H1 (cell line): Measurements from ENCODE around the gene HOXD11. TPM values are rescaled to one million over a fixed set of nuclear protein-coding genes. Genes with fewer than 3 reads are reported as not detected.

Experiments used
- CTCF ChIA-PET: fragments of 300-600 bp; sonication (Branson Sonifier 250); formaldehyde crosslinking; loops from one replicate; lab custom pipeline; 2021; ENCODE audit not compliant: partially characterized antibody; lab: Charles Lee
- POLR2A ChIA-PET: fragments of 300-600 bp; sonication (Branson Sonifier 250); formaldehyde crosslinking; loops from one replicate; lab custom pipeline; 2021; ENCODE audit warnings: inconsistent platforms; ENCODE audit not compliant: partially characterized antibody; lab: Charles Lee
- DNase-seq, 2 experiments: peaks; one replicate each; pipeline versions ENCODE4 v3.0.0 to v3.0.0-alpha.2; 2010 to 2022; ENCODE audit warnings: low spot score in 2 of 2, low read depth in 1 of 2, mixed read lengths in 1 of 2
- FAIRE-seq: peaks from 2 replicates; lab custom pipeline; 2011; peaks lifted over from hg19 to GRCh38; lab: Jason Lieb, UNC
- H2AFZ ChIP-seq: 2 replicates; pipeline ENCODE4 v1.8.1; 2012; ENCODE audit warnings: low read length, inconsistent platforms
- H2AK5ac ChIP-seq: 2 replicates; pipeline ENCODE4 v1.6.1; 2013; ENCODE audit warnings: low read depth, low read length
- H2BK120ac ChIP-seq: replicated peaks from 2 replicates; pipeline ENCODE3; 2013; ENCODE audit warnings: low read depth, low read length, inconsistent platforms
- H2BK12ac ChIP-seq: 2 replicates; pipeline ENCODE4 v1.6.1; 2013; ENCODE audit warnings: low read depth, low read length
- H2BK15ac ChIP-seq: 2 replicates; pipeline ENCODE4 v1.6.1; 2013; ENCODE audit warnings: low read length
- H2BK20ac ChIP-seq: 2 replicates; pipeline ENCODE4 v1.6.1; 2013; ENCODE audit warnings: low read length
- H2BK5ac ChIP-seq: 2 replicates; pipeline ENCODE4 v1.6.1; 2013; ENCODE audit warnings: low read depth, low read length
- H3K14ac ChIP-seq: 2 replicates; pipeline ENCODE4 v1.6.1; 2013; ENCODE audit warnings: inconsistent platforms; ENCODE audit not compliant: insufficient read length
- H3K18ac ChIP-seq: 2 replicates; pipeline ENCODE4 v1.6.1; 2013; ENCODE audit warnings: low read length; ENCODE audit errors: extremely low read depth
- H3K23ac ChIP-seq: 2 replicates; pipeline ENCODE4 v1.6.1; 2013; ENCODE audit warnings: inconsistent platforms; ENCODE audit not compliant: insufficient read length
- H3K23me2 ChIP-seq: 2 replicates; pipeline ENCODE4 v1.6.1; 2013; ENCODE audit warnings: low read depth, low read length
- H3K27ac ChIP-seq: 2 replicates; pipeline ENCODE4 v1.6.1; 2011; ENCODE audit warnings: low read depth, low read length, inconsistent platforms
- H3K27me3 ChIP-seq, 4 experiments: replicated peaks in 1 of 4; 1 replicate in 1 of 4; 2 replicates in 3 of 4; pipeline versions ENCODE4 v1.6.1 to v1.8.1; 2011 to 2013; ENCODE audit warnings: low read length in 3 of 4, mild to moderate bottlenecking in 3 of 4, inconsistent platforms in 2 of 4, mixed read lengths in 2 of 4, moderate library complexity in 1 of 4; ENCODE audit not compliant: control insufficient read depth in 3 of 4, insufficient read depth in 3 of 4; ENCODE audit errors: extremely low read depth in 1 of 4
- H3K36me3 ChIP-seq, 4 experiments: 2 replicates each; pipeline versions ENCODE4 v1.6.1 to v1.8.1; 2011 to 2013; ENCODE audit warnings: mild to moderate bottlenecking in 4 of 4, low read length in 3 of 4, moderate library complexity in 2 of 4, control low read depth in 1 of 4, inconsistent platforms in 1 of 4; ENCODE audit not compliant: insufficient read depth in 4 of 4, control insufficient read depth in 2 of 4
- H3K4ac ChIP-seq: replicated peaks from 2 replicates; pipeline ENCODE3; 2013; ENCODE audit warnings: low read length, low read depth, mixed read lengths, inconsistent platforms; ENCODE audit not compliant: insufficient read length
- H3K4me1 ChIP-seq, 4 experiments: replicated peaks in 1 of 4; 1 replicate in 1 of 4; 2 replicates in 3 of 4; pipeline versions ENCODE4 v1.6.1 to v1.8.1; 2011 to 2013; ENCODE audit warnings: low read length in 3 of 4, inconsistent platforms in 2 of 4, mixed read lengths in 1 of 4; ENCODE audit not compliant: insufficient read depth in 4 of 4, control insufficient read depth in 3 of 4
- H3K4me2 ChIP-seq, 2 experiments: 2 replicates each; pipeline versions ENCODE4 v1.6.1 to v1.8.1; 2011 to 2013; ENCODE audit warnings: low read depth in 2 of 2, low read length in 2 of 2, control low read depth in 1 of 2, inconsistent platforms in 1 of 2, mild to moderate bottlenecking in 1 of 2; ENCODE audit not compliant: insufficient read depth in 1 of 2
- H3K4me3 ChIP-seq, 4 experiments: fragments of 200-600, 300-600 bp in 1 of 4; sonication (generic), shearing (Covaris generic), sonication (Bioruptor Twin) in 1 of 4; 2 replicates each; pipeline versions ENCODE4 v1.5.1 to v1.8.1; 2011 to 2016; ENCODE audit warnings: low read length in 4 of 4, low read depth in 3 of 4, control low read depth in 2 of 4, inconsistent platforms in 2 of 4, mild to moderate bottlenecking in 2 of 4, mixed read lengths in 1 of 4, moderate library complexity in 1 of 4; ENCODE audit not compliant: insufficient read depth in 2 of 4; ENCODE audit errors: extremely low read depth in 1 of 4
- H3K56ac ChIP-seq: replicated peaks from 2 replicates; pipeline ENCODE3; 2013; ENCODE audit warnings: low read depth, mild to moderate bottlenecking, mixed read lengths, low read length, inconsistent platforms; ENCODE audit not compliant: insufficient read length
- H3K79me1 ChIP-seq: 2 replicates; pipeline ENCODE4 v1.6.1; 2013; ENCODE audit warnings: low read depth, low read length, control low read depth
- H3K79me2 ChIP-seq, 2 experiments: 2 replicates each; pipeline versions ENCODE4 v1.6.1 to v1.8.1; 2012 to 2013; ENCODE audit warnings: low read length in 2 of 2, mild to moderate bottlenecking in 2 of 2, inconsistent platforms in 1 of 2; ENCODE audit not compliant: insufficient read depth in 2 of 2, control insufficient read depth in 1 of 2
- H3K9ac ChIP-seq, 4 experiments: replicated peaks in 1 of 4; 1 replicate in 1 of 4; 2 replicates in 3 of 4; pipeline versions ENCODE4 v1.6.1 to v1.8.1; 2011 to 2013; ENCODE audit warnings: low read depth in 3 of 4, low read length in 3 of 4, control low read depth in 2 of 4, mild to moderate bottlenecking in 2 of 4, moderate library complexity in 2 of 4, inconsistent platforms in 1 of 4; ENCODE audit errors: extremely low read depth in 1 of 4
- H3K9me3 ChIP-seq, 2 experiments: 2 replicates each; pipeline versions ENCODE4 v1.6.1 to v1.8.1; 2012 to 2013; ENCODE audit warnings: mild to moderate bottlenecking in 2 of 2, moderate library complexity in 2 of 2, control low read depth in 1 of 2, inconsistent platforms in 1 of 2, low read depth in 1 of 2, low read length in 1 of 2, mixed read lengths in 1 of 2; ENCODE audit not compliant: insufficient read depth in 2 of 2
- H4K20me1 ChIP-seq, 2 experiments: replicated peaks in 1 of 2; 2 replicates each; pipeline versions ENCODE3 to v1.8.1; 2011 to 2013; ENCODE audit warnings: inconsistent platforms in 2 of 2, low read length in 2 of 2, mild to moderate bottlenecking in 1 of 2; ENCODE audit not compliant: insufficient read depth in 2 of 2, control insufficient read depth in 1 of 2
- H4K5ac ChIP-seq: 2 replicates; pipeline ENCODE4 v1.6.1; 2013; ENCODE audit warnings: low read length, low read depth, mixed read lengths, inconsistent platforms; ENCODE audit not compliant: insufficient read length
- H4K8ac ChIP-seq: 2 replicates; pipeline ENCODE4 v1.8.0; 2013; ENCODE audit warnings: mild to moderate bottlenecking, moderate library complexity, low read length, inconsistent platforms; ENCODE audit not compliant: insufficient read depth; ENCODE audit errors: extremely low read depth
- H4K91ac ChIP-seq: replicated peaks from 2 replicates; pipeline ENCODE3; 2013; ENCODE audit warnings: low read length, mixed read lengths, inconsistent platforms; ENCODE audit not compliant: insufficient read length
- ASH2L ChIP-seq: fragments of 200-600, 300-600 bp; sonication (generic); IDR thresholded peaks from one replicate; pipeline ENCODE4 v1.7.1; 2017; ENCODE audit warnings: low read length
- BRCA1 ChIP-seq: IDR thresholded peaks from 2 replicates; pipeline ENCODE4 v1.6.1; 2012; ENCODE audit warnings: low read depth, low read length, improper control_type of control experiment
- CBX5 ChIP-seq: fragments of 300-800, 300-1000 bp; sonication (generic); IDR thresholded peaks from 2 replicates; pipeline ENCODE4 v1.7.1; 2016; ENCODE audit warnings: antibody characterized with exemption, low read length, low read depth
- E2F6 ChIP-seq: IDR thresholded peaks from 2 replicates; pipeline ENCODE4 v1.6.1; 2012; ENCODE audit warnings: inconsistent platforms
- EGR1 ChIP-seq: IDR thresholded peaks from 2 replicates; pipeline ENCODE4 v1.6.1; 2011; ENCODE audit warnings: low read depth, low read length, borderline replicate concordance
- EZH2 ChIP-seq: fragments of 200-600 bp; sonication (generic); IDR thresholded peaks from 2 replicates; pipeline ENCODE4 v1.7.1; 2012; ENCODE audit warnings: low read depth, mild to moderate bottlenecking, moderate library complexity, low read length, inconsistent platforms; ENCODE audit not compliant: severe bottlenecking
- SUZ12 ChIP-seq: fragments of 200-600 bp; sonication (generic); IDR thresholded peaks from 2 replicates; pipeline ENCODE4 v1.6.1; 2012; ENCODE audit warnings: mild to moderate bottlenecking, inconsistent platforms, low read length, moderate library complexity, mixed read lengths
- TEAD4 ChIP-seq: IDR thresholded peaks from 2 replicates; pipeline ENCODE4 v1.6.1; 2012; ENCODE audit warnings: low read depth, low read length, inconsistent platforms, mixed read lengths
- WGBS, 2 experiments: shearing (Covaris generic) in 1 of 2; methylation state at CpG; one replicate each; pipeline versions ENCODE4 v1.1.6 to v1.1.7; 2013 to 2015; ENCODE audit warnings: low lambda C conversion rate in 2 of 2, mixed read lengths in 2 of 2, inconsistent platforms in 1 of 2, low coverage in 1 of 2, missing lambda C conversion rate in 1 of 2; ENCODE audit not compliant: insufficient replicate concordance in 2 of 2, insufficient coverage in 1 of 2, insufficient read length in 1 of 2; ENCODE audit errors: extremely low coverage in 1 of 2, missing lambda C conversion rate in 1 of 2; 5-methylcytosine and 5-hydroxymethylcytosine counted together
- polyA plus RNA-seq, 7 experiments: library from polyadenylated mRNA; depleted of rRNA in 3 of 7; stranded (reverse) in 5 of 7; unstranded in 2 of 7; fragments of >200 nt in 5 of 7; fragments of 200-250 nt in 2 of 7; gene quantifications; 1 replicate in 5 of 7; 2 replicates in 1 of 7; 4 replicates in 1 of 7; pipeline versions ENCODE4 v1.2.1 to v1.2.3, GENCODE V29; 2011 to 2013; ENCODE audit warnings: missing spikeins in 2 of 7, mixed read lengths in 2 of 7
- total RNA-seq: library from RNA; stranded (reverse); fragmentation: NEBNext Ultra II Directional; extraction: Animal tissue kit (Norgen Biotek cat#: 25700); gene quantifications from 2 replicates; pipeline ENCODE4 v1.2.1, GENCODE V29; 2021

HOXD11 gene
- total and polyA plus RNA-seq, 2 of the 8 experiments (the other 6 are each of a cell fraction or from before 2014, with no cell fraction given): not detected

DNA sequence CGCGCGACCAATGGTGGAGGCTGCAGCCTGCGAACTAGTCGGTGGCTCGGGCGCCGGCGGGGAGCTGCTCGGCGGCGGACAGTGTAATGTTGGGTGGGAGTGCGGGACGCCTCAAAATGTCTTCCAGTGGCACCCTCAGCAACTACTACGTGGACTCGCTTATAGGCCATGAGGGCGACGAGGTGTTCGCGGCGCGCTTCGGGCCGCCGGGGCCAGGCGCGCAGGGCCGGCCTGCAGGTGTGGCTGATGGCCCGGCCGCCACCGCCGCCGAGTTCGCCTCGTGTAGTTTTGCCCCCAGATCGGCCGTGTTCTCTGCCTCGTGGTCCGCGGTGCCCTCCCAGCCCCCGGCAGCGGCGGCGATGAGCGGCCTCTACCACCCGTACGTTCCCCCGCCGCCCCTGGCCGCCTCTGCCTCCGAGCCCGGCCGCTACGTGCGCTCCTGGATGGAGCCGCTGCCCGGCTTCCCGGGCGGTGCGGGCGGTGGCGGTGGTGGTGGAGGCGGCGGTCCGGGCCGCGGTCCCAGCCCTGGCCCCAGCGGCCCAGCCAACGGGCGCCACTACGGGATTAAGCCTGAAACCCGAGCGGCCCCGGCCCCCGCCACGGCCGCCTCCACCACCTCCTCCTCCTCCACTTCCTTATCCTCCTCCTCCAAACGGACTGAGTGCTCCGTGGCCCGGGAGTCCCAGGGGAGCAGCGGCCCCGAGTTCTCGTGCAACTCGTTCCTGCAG lies 15.8 kb downstream of the HOXD11 start, which contains the start of gene HOXD9:
HOXD9 (plus strand) TSS at position 37 of the 728 bp plus-strand sequence; CDS start at position 87, 50 bp downstream.
- ChIA-PET CTCF (interaction anchor here (0.7 to 4.7 kb wide), 9 partner anchors 7 to 1026 kb away, joined by 3 to 42 read pairs (median 6); partner anchors contain the start of gene HOXD8), POLR2A (no interaction called here)
- no peak within 1 kb of the TSS for H2BK20ac ChIP-seq
- peaks cover 22 to 37% of the 10 kb centered on the region in 2 experiments for H4K20me1 ChIP-seq
- H2BK120ac ChIP-seq: no peak within 1 kb of the TSS
- H4K91ac ChIP-seq: no peak within 1 kb of the TSS
- DNase-seq (peak in 1 of 2 experiments; percentile 75), FAIRE-seq (no peak)
- no peak within 1 kb of the TSS for H3K4ac ChIP-seq
- H3K18ac ChIP-seq: no peak within 1 kb of the TSS; the same call in none of the 2 replicates
- no peak within 1 kb of the TSS for H4K5ac ChIP-seq
- no peak within 1 kb of the TSS for H3K14ac ChIP-seq
- peak within 1 kb of the TSS; percentile 56 to 84 for H3K4me2 ChIP-seq
- H3K4me1 ChIP-seq: peaks cover 0 to 10% (median 5%) of the 10 kb centered on the region in 4 experiments; a peak in 3 of 7 replicates
- no peak within 1 kb of the TSS for H2AK5ac ChIP-seq
- peaks cover 2% of the 10 kb centered on the region; the same call in 1 of the 2 replicates for H3K23me2 ChIP-seq
- no peaks in the 10 kb centered on the region for H3K79me2 ChIP-seq
- H3K27ac ChIP-seq: no peak within 1 kb of the TSS
- no peaks in the 10 kb centered on the region; a peak in 1 of 4 replicates for H3K9me3 ChIP-seq
- H2BK5ac ChIP-seq: no peak within 1 kb of the TSS
- 2% methylated on average over 37 of the region's 84 CpGs; no CpG with 5 or more reads in 1 of the 2 experiments for WGBS, 2 experiments
- H3K79me1 ChIP-seq: no peaks in the 10 kb centered on the region
- H3K9ac ChIP-seq: no peak within 1 kb of the TSS
- H2AFZ ChIP-seq: no peak within 1 kb of the TSS
- H4K8ac ChIP-seq: peak within 1 kb of the TSS; percentile 63; the same call in 1 of the 2 replicates
- H3K23ac ChIP-seq: no peak within 1 kb of the TSS
- no peak within 1 kb of the TSS for H2BK15ac ChIP-seq
- no peak within 1 kb of the TSS for H3K56ac ChIP-seq
- peaks cover 0 to 22% (median 0%) of the 10 kb centered on the region in 4 experiments; a peak in 1 of 8 replicates for H3K36me3 ChIP-seq
- H3K4me3 ChIP-seq: peak within 1 kb of the TSS; percentile 9 to 49 (median 19); a peak in 6 of 8 replicates
- peaks cover 92 to 100% (median 99%) of the 10 kb centered on the region in 4 experiments for H3K27me3 ChIP-seq
- no peak within 1 kb of the TSS for H2BK12ac ChIP-seq
- TF ChIP-seq BRCA1: no peak
- TF ChIP-seq TEAD4: no peak
- no peak for TF ChIP-seq CBX5
- TF ChIP-seq ASH2L: peak; percentile 41
- TF ChIP-seq EGR1: 0 out of 2 replicates have a peak, but pooled peaks have one; percentile 17
- TF ChIP-seq EZH2: peak; percentile 91
- TF ChIP-seq SUZ12: peak; percentile 70
- TF ChIP-seq E2F6: peak; percentile 39; the same call in 1 of the 2 replicates
